Adrenal gland (tissue), 5 donors: ENCODE data around the gene GJD4.

Experiments used
- POLR2A ChIP-seq, 2 donors: fragments of 450-650 bp; IDR thresholded peaks; one replicate each; pipeline ENCODE4 v1.6.1; 2017; ENCODE audit warnings: antibody characterized with exemption in 2 of 2, mild to moderate bottlenecking in 2 of 2, moderate library complexity in 1 of 2
- TF ChIP-seq, protein P1 (sequence below), 6 experiments: fragments of 450-650 bp in 4 of 6; fragments of 200-600 bp in 2 of 6; sonication (generic) in 1 of 6; IDR thresholded peaks; 1 replicate in 5 of 6; 2 replicates in 1 of 6; pipeline versions ENCODE4 v1.5.1 to v1.8.0; 2016 to 2021; ENCODE audit warnings: antibody characterized with exemption in 6 of 6, mild to moderate bottlenecking in 2 of 6, moderate library complexity in 1 of 6
- donor health status: DM: no; HTN: no; CAD: no.

DNA sequence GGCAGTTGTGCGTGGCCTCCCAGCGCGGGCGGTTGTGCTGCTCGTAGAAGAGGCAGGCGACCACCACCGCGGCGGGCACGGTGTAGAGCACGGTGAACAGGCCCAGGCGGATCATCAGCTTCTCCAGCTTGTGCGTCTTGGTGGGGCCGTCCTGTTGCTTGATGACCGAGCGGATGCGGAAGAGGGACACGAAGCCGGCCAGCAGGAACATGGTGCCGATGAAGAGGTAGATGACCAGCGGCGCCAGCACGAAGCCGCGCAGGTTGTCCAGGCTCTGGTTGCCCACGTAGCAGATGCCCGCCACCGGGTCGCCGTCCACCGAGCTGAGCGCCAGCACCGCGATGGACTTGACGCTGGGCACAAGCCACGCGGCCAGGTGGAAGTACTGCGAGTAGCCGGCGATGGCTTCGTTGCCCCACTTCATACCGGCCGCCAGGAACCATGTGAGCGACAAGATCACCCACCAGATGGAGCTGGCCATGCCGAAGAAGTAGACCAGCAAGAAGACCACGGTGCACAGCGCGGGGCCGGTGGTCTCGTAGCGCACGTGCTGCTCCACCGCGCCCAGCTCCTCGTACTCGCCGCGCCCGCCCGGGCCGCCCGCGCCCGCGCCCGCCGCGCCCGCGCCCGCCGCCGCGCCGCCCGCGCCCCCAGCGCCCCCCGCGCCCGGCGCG, 34.7 kb downstream of the GJD4 start:
- TF ChIP-seq, protein P1, sequence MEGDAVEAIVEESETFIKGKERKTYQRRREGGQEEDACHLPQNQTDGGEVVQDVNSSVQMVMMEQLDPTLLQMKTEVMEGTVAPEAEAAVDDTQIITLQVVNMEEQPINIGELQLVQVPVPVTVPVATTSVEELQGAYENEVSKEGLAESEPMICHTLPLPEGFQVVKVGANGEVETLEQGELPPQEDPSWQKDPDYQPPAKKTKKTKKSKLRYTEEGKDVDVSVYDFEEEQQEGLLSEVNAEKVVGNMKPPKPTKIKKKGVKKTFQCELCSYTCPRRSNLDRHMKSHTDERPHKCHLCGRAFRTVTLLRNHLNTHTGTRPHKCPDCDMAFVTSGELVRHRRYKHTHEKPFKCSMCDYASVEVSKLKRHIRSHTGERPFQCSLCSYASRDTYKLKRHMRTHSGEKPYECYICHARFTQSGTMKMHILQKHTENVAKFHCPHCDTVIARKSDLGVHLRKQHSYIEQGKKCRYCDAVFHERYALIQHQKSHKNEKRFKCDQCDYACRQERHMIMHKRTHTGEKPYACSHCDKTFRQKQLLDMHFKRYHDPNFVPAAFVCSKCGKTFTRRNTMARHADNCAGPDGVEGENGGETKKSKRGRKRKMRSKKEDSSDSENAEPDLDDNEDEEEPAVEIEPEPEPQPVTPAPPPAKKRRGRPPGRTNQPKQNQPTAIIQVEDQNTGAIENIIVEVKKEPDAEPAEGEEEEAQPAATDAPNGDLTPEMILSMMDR (IDR thresholded peaks at IDR 0.05), result no peak
- no peak for TF ChIP-seq POLR2A (IDR thresholded peaks at IDR 0.05)
